K562 (cell line): ENCODE data around the gene CERS6. TPM values are rescaled to one million over a fixed set of nuclear protein-coding genes. Genes with fewer than 3 reads are reported as not detected.

Source experiments
- ATAC-seq: fragments of 200-7000 bp; cut with Tn5 transposase; 3 replicates; pipeline ENCODE4 v1.9.1; 2020; ENCODE audit warnings: moderate library complexity
- BruUV-seq: library from RNA; stranded (reverse); fragments of 400-500 nt; replicated peaks from 2 replicates; lab custom pipeline; 2021; lab: Mats Ljungman, UMichigan
- CTCF ChIA-PET: fragments of 300-600 bp; formaldehyde crosslinking; extraction: SDS; loops from one replicate; lab custom pipeline; 2021; ENCODE audit warnings: low intra/inter-chr PET ratio; lab: Yijun Ruan, JAX
- POLR2A ChIA-PET: fragments of 300-600, 350-650 bp; sonication (Branson Sonifier 250); formaldehyde crosslinking; extraction: SDS; loops from one replicate; lab custom pipeline; 2021; ENCODE audit warnings: antibody characterized with exemption, inconsistent platforms; lab: Yijun Ruan, JAX
- DNase-seq, 4 experiments: peaks; one replicate each; pipeline versions ENCODE4 v3.0.0 to v3.0.0-alpha.2; 2011 to 2018; ENCODE audit warnings: low spot score in 3 of 4, mixed read lengths in 3 of 4; ENCODE audit errors: extremely low read depth in 1 of 4
- FAIRE-seq: peaks from 2 replicates; lab custom pipeline; 2011; peaks lifted over from hg19 to GRCh38; lab: Jason Lieb, UNC
- H2AFZ ChIP-seq: 2 replicates; pipeline ENCODE4 v1.6.0; 2011; ENCODE audit warnings: low read depth, low read length, control low read depth, inconsistent platforms
- H3K27ac ChIP-seq: fragments of 200-600 bp; 3 replicates; pipeline ENCODE4 v1.8.0; 2011; ENCODE audit warnings: low read depth, mild to moderate bottlenecking, control low read depth, inconsistent platforms, low read length, moderate library complexity, mixed read lengths; ENCODE audit errors: extremely low read depth
- H3K27me3 ChIP-seq, 2 experiments: fragments of 300-600 bp in 1 of 2; 2 replicates in 1 of 2; 3 replicates in 1 of 2; pipeline versions ENCODE4 v1.6.0 to v1.8.0; 2011; ENCODE audit warnings: inconsistent platforms in 2 of 2, low read length in 2 of 2, mild to moderate bottlenecking in 1 of 2, mixed read lengths in 1 of 2, moderate library complexity in 1 of 2; ENCODE audit not compliant: control insufficient read depth in 2 of 2, insufficient read depth in 2 of 2
- H3K36me3 ChIP-seq: fragments of 300-600 bp; 3 replicates; pipeline ENCODE4 v1.8.0; 2011; ENCODE audit warnings: mild to moderate bottlenecking, low read length, inconsistent platforms; ENCODE audit not compliant: control insufficient read depth, insufficient read depth
- H3K4me1 ChIP-seq, 2 experiments: fragments of 200-600 bp in 1 of 2; replicated peaks in 1 of 2; 2 replicates in 1 of 2; 3 replicates in 1 of 2; pipeline versions ENCODE4 v1.5.1 to v1.8.0; 2011; ENCODE audit warnings: inconsistent platforms in 2 of 2, low read length in 2 of 2, mild to moderate bottlenecking in 1 of 2, mixed read lengths in 1 of 2, moderate library complexity in 1 of 2; ENCODE audit not compliant: control insufficient read depth in 2 of 2, insufficient read depth in 2 of 2
- H3K4me2 ChIP-seq: 2 replicates; pipeline ENCODE4 v1.6.1; 2011; ENCODE audit warnings: low read length, control low read depth, inconsistent platforms, mixed read lengths; ENCODE audit not compliant: insufficient read depth
- H3K4me3 ChIP-seq: fragments of 200-600 bp; sonication (generic), shearing (Covaris generic); 2 replicates; pipeline ENCODE4 v1.5.1; 2016; ENCODE audit warnings: control low read depth, inconsistent platforms
- H3K79me2 ChIP-seq: fragments of 200-600 bp; 3 replicates; pipeline ENCODE4 v1.8.0; 2011; ENCODE audit warnings: low read length, inconsistent platforms; ENCODE audit not compliant: control insufficient read depth, insufficient read depth
- H3K9ac ChIP-seq, 2 experiments: 2 replicates each; pipeline versions ENCODE4 v1.6.0 to v1.6.1; 2011; ENCODE audit warnings: low read depth in 2 of 2, low read length in 2 of 2, control low read depth in 1 of 2, inconsistent platforms in 1 of 2, mild to moderate bottlenecking in 1 of 2, mixed read lengths in 1 of 2; ENCODE audit not compliant: insufficient read depth in 1 of 2
- H3K9me1 ChIP-seq: one replicate; pipeline ENCODE4 v1.6.0; 2011; ENCODE audit warnings: inconsistent platforms, mild to moderate bottlenecking, low read length, moderate library complexity; ENCODE audit not compliant: control insufficient read depth, insufficient read depth
- H3K9me3 ChIP-seq: replicated peaks from 2 replicates; pipeline ENCODE4 v1.5.1; 2011; ENCODE audit warnings: low read depth, low read length, inconsistent platforms; ENCODE audit not compliant: control insufficient read depth, insufficient read depth
- H4K20me1 ChIP-seq: replicated peaks from 2 replicates; pipeline ENCODE4 v1.6.1; 2011; ENCODE audit warnings: low read length, inconsistent platforms, mixed read lengths; ENCODE audit not compliant: control insufficient read depth, insufficient read depth
- E2F6 ChIP-seq, 2 experiments: IDR thresholded peaks; 2 replicates each; pipeline ENCODE4 v1.6.1; 2011; ENCODE audit warnings: borderline replicate concordance in 1 of 2, control low read depth in 1 of 2, low read depth in 1 of 2, low read length in 1 of 2, mild to moderate bottlenecking in 1 of 2, mixed read lengths in 1 of 2, moderate library complexity in 1 of 2; ENCODE audit not compliant: insufficient read depth in 1 of 2, insufficient read length in 1 of 2, poor library complexity in 1 of 2, severe bottlenecking in 1 of 2; ENCODE audit errors: extremely low read depth in 1 of 2
- ERF ChIP-seq: fragments of 450-650 bp; formaldehyde crosslinking; IDR thresholded peaks from 2 replicates; pipeline ENCODE4 v1.4.0; 2020; ENCODE audit warnings: mild to moderate bottlenecking, mixed read lengths
- HLTF ChIP-seq: fragments of 450-650 bp; IDR thresholded peaks from 2 replicates; pipeline ENCODE4 v1.6.1; 2016
- ZNF165 ChIP-seq: fragments of 250-450 bp; sonication (Bioruptor Pico); IDR thresholded peaks from 2 replicates; pipeline ENCODE4 v1.4.0; 2020; ENCODE audit warnings: borderline replicate concordance
- ZNF507 ChIP-seq: conservative IDR thresholded peaks from 2 replicates; pipeline ENCODE4 v1.6.1; 2017; ENCODE audit warnings: missing genetic modification characterization, missing compliant biosample characterization
- ZNF586 ChIP-seq: fragments of 450-650 bp; formaldehyde crosslinking; conservative IDR thresholded peaks from 2 replicates; pipeline ENCODE4 v1.4.0; 2020; ENCODE audit warnings: mild to moderate bottlenecking, moderate library complexity
- WGBS: fragments of 100-300 bp; shearing (Covaris generic); methylation state at CpG from one replicate; pipeline ENCODE4 v1.1.6; 2016; ENCODE audit warnings: low coverage, mixed read lengths; ENCODE audit not compliant: insufficient coverage; ENCODE audit errors: missing lambda C conversion rate; 5-methylcytosine and 5-hydroxymethylcytosine counted together
- in situ Hi-C: fragments of 300-500 bp; cut with MboI; formaldehyde crosslinking; loops from 4 replicates; pipeline ENCODE4 v1.15.0; 2018; ENCODE audit warnings: inconsistent platforms, mixed read lengths
- intact Hi-C: fragments of 100-400 bp; cut with micrococcal nuclease; formaldehyde crosslinking; loops from 2 replicates; pipeline ENCODE4 v1.14.2; 2022
- polyA plus RNA-seq, 8 experiments: library from polyadenylated mRNA; depleted of rRNA in 4 of 8; stranded (reverse) in 5 of 8; unstranded in 3 of 8; fragments of >200 nt; fragmentation: Nextera tagmentation in 2 of 8; fragmentation: Illumina TruSeq in 1 of 8; extraction: Ambion mirVana in 2 of 8; extraction: Trizol in 1 of 8; gene quantifications; 2 replicates each; pipeline versions ENCODE4 v1.2.1 to v1.2.3, GENCODE V29; 2011 to 2014; ENCODE audit warnings: inconsistent platforms in 1 of 8, missing spikeins in 1 of 8
- total RNA-seq, 7 experiments: library from RNA; depleted of rRNA in 6 of 7; stranded (reverse); fragments of >200 nt in 6 of 7; fragmentation: Illumina TruSeq in 2 of 7; extraction: Trizol in 2 of 7; gene quantifications; 2 replicates each; pipeline versions ENCODE4 v1.2.1 to v1.2.3, GENCODE V29; 2011 to 2021; ENCODE audit warnings: low replicate concordance in 1 of 7

CERS6 gene
- total and polyA plus RNA-seq, 9 of the 15 experiments (the other 6 are each of a cell fraction or from before 2014, with no cell fraction given): 1.6 to 13.6 (median 11.4) TPM

- 15% methylated on average over 2 of the region's 2 CpGs for WGBS
- no peak overlapping the region for H3K27ac ChIP-seq
- peaks cover 0 to 5% of the 10 kb centered on the region in 2 experiments; a peak in 2 of 5 replicates for H3K4me1 ChIP-seq
- H3K79me2 ChIP-seq: no peaks in the 10 kb centered on the region
- H3K9me1 ChIP-seq: no peaks in the 10 kb centered on the region
- no peak for ATAC-seq
- in situ Hi-C loops: no loop called here
- no peak overlapping the region for H3K9ac ChIP-seq
- no peak overlapping the region for H3K4me3 ChIP-seq
- ChIA-PET POLR2A (interaction anchor here (0.7 kb wide), 1 partner anchor 328 kb away, joined by 3 read pairs; no protein-coding TSS in a partner anchor), CTCF (no interaction called here)
- no peaks in the 10 kb centered on the region for H4K20me1 ChIP-seq
- H3K36me3 ChIP-seq: no peaks in the 10 kb centered on the region; the same call in 2 of the 3 replicates
- no peak overlapping the region for H2AFZ ChIP-seq
- H3K9me3 ChIP-seq: no peaks in the 10 kb centered on the region
- BruUV-seq: no TSS peak
- no peaks in the 10 kb centered on the region for H3K27me3 ChIP-seq
- TF ChIP-seq ZNF507 (no peak), ERF (no peak), ZNF165 (no peak), ZNF586 (no peak), HLTF (no peak), E2F6 (IDR thresholded peaks at IDR 0.05; ENCODE audit: borderline replicate concordance in 1 of 2, extremely low read depth in 1 of 2, insufficient read depth in 1 of 2, insufficient read length in 1 of 2, low read depth in 1 of 2, low read length in 1 of 2, poor library complexity in 1 of 2, severe bottlenecking in 1 of 2) (no peak)
- TF ChIP-seq, all 486 proteins: peak for 0
- no peak for DNase-seq
- H3K4me2 ChIP-seq: no peak overlapping the region
- intact Hi-C loops: no loop called here
- no peak for FAIRE-seq
These were observed 274.9 kb downstream of the CERS6 start for GRCh38 chr2:168731002-168731401.
